ENCODE data around the gene CCDC18.

The CCDC18 gene

GRCh38 chr1:93296555-93297154, 116.1 kb downstream of the CCDC18 start:
- no peak for TF ChIP-seq EZH2phosphoT487 (IDR thresholded peaks at IDR 0.05; ENCODE audit: borderline replicate concordance, low read length)
- no peak for TF ChIP-seq CTCF (IDR thresholded peaks at IDR 0.05; ENCODE audit: low read depth, low read length, poor library complexity, severe bottlenecking)
- no peaks in the 10 kb centered on the region for H3K36me3 ChIP-seq (ENCODE audit: control insufficient read depth, low read length)

GRCh38 chr1:93301131-93301530, 120.6 kb downstream of the CCDC18 start:
- Histone ChIP-seq H3K79me2 (ENCODE audit: control insufficient read depth, low read length) (no peaks in the 10 kb centered on the region), H3K9me3 (ENCODE audit: control insufficient read depth, insufficient read depth, low read length) (no peaks in the 10 kb centered on the region), H4K20me1 (ENCODE audit: control insufficient read depth, insufficient read depth, low read depth, low read length) (no peaks in the 10 kb centered on the region), H3K27ac (ENCODE audit: low read depth, low read length) (no peak overlapping the region), H3K27me3 (ENCODE audit: control insufficient read depth, low read length) (no peaks in the 10 kb centered on the region), H3K36me3 (ENCODE audit: control insufficient read depth, low read length) (no peaks in the 10 kb centered on the region), H3K4me1 (ENCODE audit: control insufficient read depth, low read length) (peaks cover 5% of the 10 kb centered on the region), H3K4me2 (ENCODE audit: low read length) (no peak overlapping the region), H3K9me2 (replicated peaks; ENCODE audit: control insufficient read depth, low read length) (no peaks in the 10 kb centered on the region), H3F3A (ENCODE audit: control insufficient read depth, insufficient read depth) (no peaks in the 10 kb centered on the region), H3K4me3 (ENCODE audit: low read length) (no peak overlapping the region)
- TF ChIP-seq EZH2phosphoT487 (IDR thresholded peaks at IDR 0.05; ENCODE audit: borderline replicate concordance, low read length), result no peak
- no peak for TF ChIP-seq CTCF (IDR thresholded peaks at IDR 0.05; ENCODE audit: low read depth, low read length, poor library complexity, severe bottlenecking)

More at GRCh38 chr1:93296555-93297154, 116.1 kb downstream of the CCDC18 start:
- peaks cover 3% of the 10 kb centered on the region; the same call in 1 of the 2 replicates for H3K9me3 ChIP-seq (ENCODE audit: control insufficient read depth, insufficient read depth, low read length)
- H3F3A ChIP-seq (ENCODE audit: control insufficient read depth, insufficient read depth), result no peaks in the 10 kb centered on the region
- no peaks in the 10 kb centered on the region for H3K79me2 ChIP-seq (ENCODE audit: control insufficient read depth, low read length)
- peaks cover 9% of the 10 kb centered on the region for H3K4me1 ChIP-seq (ENCODE audit: control insufficient read depth, low read length)
- H3K27ac ChIP-seq (ENCODE audit: low read depth, low read length), result no peak overlapping the region
- no peak overlapping the region for H3K4me3 ChIP-seq (ENCODE audit: low read length)
- no peaks in the 10 kb centered on the region for H3K27me3 ChIP-seq (ENCODE audit: control insufficient read depth, low read length)
- no peak overlapping the region for H3K4me2 ChIP-seq (ENCODE audit: low read length)
- no peaks in the 10 kb centered on the region for H4K20me1 ChIP-seq (ENCODE audit: control insufficient read depth, insufficient read depth, low read depth, low read length)
- no peaks in the 10 kb centered on the region for H3K9me2 ChIP-seq (replicated peaks; ENCODE audit: control insufficient read depth, low read length)

- Histone ChIP-seq H4K20me1 (ENCODE audit: control insufficient read depth, insufficient read depth, low read depth, low read length) (no peaks in the 10 kb centered on the region), H3K36me3 (ENCODE audit: control insufficient read depth, low read length) (no peaks in the 10 kb centered on the region), H3F3A (ENCODE audit: control insufficient read depth, insufficient read depth) (no peaks in the 10 kb centered on the region), H3K4me3 (ENCODE audit: low read length) (no peak overlapping the region), H3K79me2 (ENCODE audit: control insufficient read depth, low read length) (no peaks in the 10 kb centered on the region), H3K9me3 (ENCODE audit: control insufficient read depth, insufficient read depth, low read length) (no peaks in the 10 kb centered on the region), H3K4me1 (ENCODE audit: control insufficient read depth, low read length) (no peaks in the 10 kb centered on the region), H3K27me3 (ENCODE audit: control insufficient read depth, low read length) (no peaks in the 10 kb centered on the region), H3K4me2 (ENCODE audit: low read length) (no peak overlapping the region), H3K27ac (ENCODE audit: low read depth, low read length) (no peak overlapping the region), H3K9me2 (replicated peaks; ENCODE audit: control insufficient read depth, low read length) (no peaks in the 10 kb centered on the region)
- TF ChIP-seq CTCF (IDR thresholded peaks at IDR 0.05; ENCODE audit: low read depth, low read length, poor library complexity, severe bottlenecking) (no peak), EZH2phosphoT487 (IDR thresholded peaks at IDR 0.05; ENCODE audit: borderline replicate concordance, low read length) (no peak)
Measured at GRCh38 chr1:93302078-93302477, 121.6 kb downstream of the CCDC18 start.
